Parathyroid adenoma (tissue), 2 donors: ENCODE results near the gene DPM1.

Experiments used
- H2AFZ ChIP-seq: fragments of 300-600 bp; sonication (generic); one replicate; pipeline ENCODE4 v1.7.0; 2017; ENCODE audit warnings: antibody characterized with exemption, mild to moderate bottlenecking
- H3K27ac ChIP-seq: fragments of 300-600 bp; sonication (generic); one replicate; pipeline ENCODE4 v1.7.0; 2017
- H3K27me3 ChIP-seq: fragments of 300-600 bp; sonication (generic); one replicate; pipeline ENCODE4 v1.7.0; 2017; ENCODE audit warnings: low read length; ENCODE audit not compliant: control insufficient read depth, insufficient read depth
- H3K36me3 ChIP-seq: fragments of 300-600 bp; sonication (generic); one replicate; pipeline ENCODE4 v1.7.0; 2017; ENCODE audit warnings: low read length; ENCODE audit not compliant: control insufficient read depth, insufficient read depth
- H3K4me1 ChIP-seq: fragments of 300-600 bp; sonication (generic); one replicate; pipeline ENCODE4 v1.7.0; 2017; ENCODE audit warnings: control low read depth
- H3K4me2 ChIP-seq: fragments of 300-600 bp; sonication (generic); one replicate; pipeline ENCODE4 v1.7.0; 2017; ENCODE audit warnings: low read length
- H3K4me3 ChIP-seq: fragments of 300-600 bp; sonication (generic); one replicate; pipeline ENCODE4 v1.7.0; 2017; ENCODE audit warnings: low read depth, low read length
- H3K79me2 ChIP-seq: fragments of 300-600 bp; sonication (generic); one replicate; pipeline ENCODE4 v1.7.0; 2017; ENCODE audit warnings: control low read depth
- H3K9ac ChIP-seq: fragments of 300-600 bp; sonication (generic); one replicate; pipeline ENCODE4 v1.7.0; 2017; ENCODE audit warnings: mild to moderate bottlenecking
- H3K9me3 ChIP-seq: fragments of 300-600 bp; sonication (generic); one replicate; pipeline ENCODE4 v1.7.0; 2017; ENCODE audit warnings: low read length; ENCODE audit not compliant: control insufficient read depth
- CTCF ChIP-seq: fragments of 300-600 bp; sonication (generic); IDR thresholded peaks from one replicate; pipeline ENCODE4 v1.7.0; 2017; ENCODE audit warnings: antibody characterized with exemption, mild to moderate bottlenecking
- donor health status: primary hyperparathyroidism.

DPM1 gene

DNA sequence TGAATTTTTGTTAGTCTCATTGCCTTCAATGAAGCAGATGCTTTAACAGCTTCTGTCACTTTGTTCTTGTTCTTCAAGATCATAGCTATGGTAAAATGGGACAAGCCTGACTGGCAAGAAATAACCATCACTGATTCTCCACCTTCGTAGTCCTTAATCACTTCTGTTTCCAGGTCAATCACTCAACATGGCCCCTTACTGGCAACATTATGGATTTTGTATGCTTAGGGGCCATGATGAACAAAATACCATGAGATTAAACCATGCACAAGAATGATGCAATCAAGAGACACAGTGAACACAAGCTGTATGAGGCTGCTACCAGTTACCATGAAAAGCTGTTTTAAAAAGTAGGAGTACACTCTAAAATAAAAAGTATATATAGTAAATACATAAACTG lies 59.9 kb downstream of the DPM1 start:
- no peak overlapping the region for H3K27ac ChIP-seq
- H3K9me3 ChIP-seq: no peaks in the 10 kb centered on the region
- peaks cover 5% of the 10 kb centered on the region for H3K4me1 ChIP-seq
- no peak overlapping the region for H3K9ac ChIP-seq
- no peak overlapping the region for H3K4me3 ChIP-seq
- no peak overlapping the region for H3K4me2 ChIP-seq
- no peaks in the 10 kb centered on the region for H3K36me3 ChIP-seq
- no peak overlapping the region for H2AFZ ChIP-seq
- no peaks in the 10 kb centered on the region for H3K27me3 ChIP-seq
- peaks cover 20% of the 10 kb centered on the region for H3K79me2 ChIP-seq
- no peak for TF ChIP-seq CTCF

GRCh38 chr20:50895111-50895830 lies 63.1 kb downstream of the DPM1 start:
- no peaks in the 10 kb centered on the region for H3K4me1 ChIP-seq
- H3K4me2 ChIP-seq: no peak overlapping the region
- H3K36me3 ChIP-seq: no peaks in the 10 kb centered on the region
- H3K9ac ChIP-seq: no peak overlapping the region
- H3K79me2 ChIP-seq: peaks cover 17% of the 10 kb centered on the region
- no peak for TF ChIP-seq CTCF
- no peaks in the 10 kb centered on the region for H3K9me3 ChIP-seq
- H3K27me3 ChIP-seq: no peaks in the 10 kb centered on the region
- H2AFZ ChIP-seq: no peak overlapping the region
- H3K4me3 ChIP-seq: no peak overlapping the region
- no peak overlapping the region for H3K27ac ChIP-seq

DNA sequence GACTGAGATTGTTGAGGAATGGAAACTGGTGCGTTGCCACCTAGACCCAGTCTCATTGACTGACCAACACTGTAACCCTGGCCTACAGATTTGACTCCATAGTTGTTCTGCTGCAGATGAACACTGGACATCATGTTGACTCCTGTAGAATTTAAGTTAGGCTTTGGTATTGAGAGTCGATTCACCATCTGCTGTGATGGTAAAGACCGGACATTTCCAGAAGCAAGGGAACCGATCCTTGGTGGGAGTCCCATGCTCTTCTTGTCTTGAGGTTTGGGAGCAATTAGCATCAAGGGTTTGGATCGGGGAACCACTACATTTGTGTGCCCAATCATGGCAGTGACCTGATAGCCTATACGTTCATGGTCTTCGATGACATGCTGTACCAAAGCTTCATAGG lies 64.7 kb downstream of the DPM1 start:
- Histone ChIP-seq H3K79me2 (peaks cover 15% of the 10 kb centered on the region), H3K36me3 (no peaks in the 10 kb centered on the region), H3K9me3 (no peaks in the 10 kb centered on the region), H3K4me2 (no peak overlapping the region), H3K9ac (no peak overlapping the region), H2AFZ (no peak overlapping the region), H3K27ac (no peak overlapping the region), H3K4me3 (no peak overlapping the region), H3K4me1 (no peaks in the 10 kb centered on the region), H3K27me3 (no peaks in the 10 kb centered on the region)
- TF ChIP-seq CTCF: no peak

DNA sequence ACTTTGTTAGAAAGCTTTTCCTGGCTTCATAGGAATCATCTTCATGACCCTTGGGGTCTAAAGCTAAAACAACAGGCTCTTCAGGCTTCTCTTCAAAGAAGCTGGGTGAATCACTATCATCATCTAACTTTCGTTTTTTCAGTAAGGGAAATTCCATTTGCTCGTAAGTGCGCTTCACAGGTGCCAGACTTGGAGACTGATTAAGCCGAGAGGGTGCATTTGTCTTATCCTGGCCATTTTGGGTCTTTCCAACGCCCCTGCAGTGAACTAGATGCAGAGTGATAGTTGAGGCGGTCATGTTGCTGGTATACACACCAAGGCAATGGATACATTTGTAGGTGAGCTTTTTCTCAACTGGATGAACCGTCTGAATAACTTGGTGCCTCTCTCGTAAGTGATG lies 65.9 kb downstream of the DPM1 start:
- H3K36me3 ChIP-seq: no peaks in the 10 kb centered on the region
- no peak overlapping the region for H3K27ac ChIP-seq
- no peak for TF ChIP-seq CTCF
- H3K9ac ChIP-seq: no peak overlapping the region
- H2AFZ ChIP-seq: no peak overlapping the region
- H3K79me2 ChIP-seq: peaks cover 9% of the 10 kb centered on the region
- H3K4me1 ChIP-seq: no peaks in the 10 kb centered on the region
- no peaks in the 10 kb centered on the region for H3K9me3 ChIP-seq
- H3K27me3 ChIP-seq: no peaks in the 10 kb centered on the region
- no peak overlapping the region for H3K4me3 ChIP-seq
- no peak overlapping the region for H3K4me2 ChIP-seq

GRCh38 chr20:50891138-50891537 lies 67.2 kb downstream of the DPM1 start:
- Histone ChIP-seq H3K9ac (no peak overlapping the region), H3K4me1 (no peaks in the 10 kb centered on the region), H3K27ac (no peak overlapping the region), H3K27me3 (no peaks in the 10 kb centered on the region), H3K4me3 (no peak overlapping the region), H3K79me2 (peaks cover 8% of the 10 kb centered on the region), H3K9me3 (no peaks in the 10 kb centered on the region), H3K4me2 (no peak overlapping the region), H2AFZ (no peak overlapping the region), H3K36me3 (no peaks in the 10 kb centered on the region)
- no peak for TF ChIP-seq CTCF
